GM21723 (cell line): ENCODE results near the gene CCDC9.
A peak's percentile ranks its signal among the peaks of the same experiment; 100 is the strongest.

Experiments used
- ATAC-seq: cut with Tn5 transposase; IDR thresholded peaks from one replicate; pipeline ENCODE4 v1.9.1; 2021; ENCODE audit warnings: mild to moderate bottlenecking, moderate library complexity; ENCODE audit not compliant: unreplicated experiment

Gene CCDC9

GRCh38 chr19:47255879-47256692 is at the start of gene CCDC9:
CCDC9 (plus strand) TSS chr19:47256525; CDS start chr19:47258401, 1,876 bp downstream.
- peak; percentile 49 for ATAC-seq

GRCh38 chr19:47209319-47210179 is 46.8 kb upstream of the CCDC9 start:
- no peak for ATAC-seq

GRCh38 chr19:47210180-47210490 is 46.2 kb upstream of the CCDC9 start:
- ATAC-seq, result no peak

- ATAC-seq, result no peak
Measured at GRCh38 chr19:47210689-47211316, 45.5 kb upstream of the CCDC9 start.

GRCh38 chr19:47215581-47215980 is 40.7 kb upstream of the CCDC9 start:
- no peak for ATAC-seq

- ATAC-seq, result no peak
Measured at GRCh38 chr19:47221080-47221841, 35.1 kb upstream of the CCDC9 start.

- ATAC-seq, result no peak
Measured at GRCh38 chr19:47221890-47222289, 34.4 kb upstream of the CCDC9 start.

GRCh38 chr19:47225746-47226425 is 30.4 kb upstream of the CCDC9 start:
- ATAC-seq, result peak; percentile 38

- peak; percentile 30 for ATAC-seq
Measured at GRCh38 chr19:47226426-47227351, 29.6 kb upstream of the CCDC9 start.

- ATAC-seq, result no peak
Measured at GRCh38 chr19:47227352-47228167, 28.8 kb upstream of the CCDC9 start.

- no peak for ATAC-seq
Measured at GRCh38 chr19:47228168-47228936, 28.0 kb upstream of the CCDC9 start.

GRCh38 chr19:47228937-47229675 is 27.2 kb upstream of the CCDC9 start:
- ATAC-seq, result no peak

GRCh38 chr19:47229676-47230053 is 26.7 kb upstream of the CCDC9 start:
- ATAC-seq, result no peak

GRCh38 chr19:47230054-47230920 is 26.0 kb upstream of the CCDC9 start:
- ATAC-seq, result peak; percentile 27

- ATAC-seq, result peak; percentile 21
Measured at GRCh38 chr19:47230921-47231214, 25.5 kb upstream of the CCDC9 start, which contains the start of gene BBC3. BBC3 (minus strand) TSS chr19:47231199; CDS start chr19:47228431, 2,768 bp downstream.
